ENCODE measurements around the gene ARID3B.
"Not testable (repeated sequence)": the region's sequence is repeated elsewhere in the genome, so short reads cannot be mapped to it uniquely, and the experiment has no call there.

- not testable (repeated sequence) for TF ChIP-seq CTCF, POLR2A (IDR thresholded peaks at IDR 0.05)
Measured at GRCh38 chr15:74539521-74539920, 1.5 kb upstream of the ARID3B start.
